ENCODE measurements around the gene IDS. TPM values are rescaled to one million over a fixed set of nuclear protein-coding genes. Genes with fewer than 3 reads are reported as not detected.
A peak's percentile ranks its signal among the peaks of the same experiment; 100 is the strongest.
"Not testable (repeated sequence)": the region's sequence is repeated elsewhere in the genome, so short reads cannot be mapped to it uniquely, and the experiment has no call there.

IDS gene
- polyA plus RNA-seq, 1 donor = 27.2 TPM

DNA sequence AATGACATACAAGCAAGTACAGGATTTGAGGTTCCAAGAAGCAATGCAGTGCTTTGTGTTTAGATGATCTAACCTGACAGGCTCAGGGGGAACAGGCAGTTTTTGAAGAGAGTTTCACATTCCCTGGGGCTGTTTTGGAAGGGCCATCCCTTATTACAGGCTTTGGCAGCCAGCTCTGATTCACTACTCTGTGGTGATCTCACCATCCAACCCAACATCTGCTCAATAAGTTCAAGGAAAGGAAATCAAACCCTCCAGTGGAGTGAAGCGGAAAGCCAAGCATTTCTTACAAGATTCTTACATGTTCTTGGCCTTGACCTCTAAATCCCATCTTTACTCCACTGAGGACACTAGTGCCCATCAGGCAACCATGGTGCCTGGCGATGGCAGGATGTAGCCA, 7.5 kb downstream of the IDS start:
- DNase-seq (ENCODE audit: low read depth) = no peak

GRCh38 chrX:149497054-149497453, 8.1 kb downstream of the IDS start:
- DNase-seq (ENCODE audit: low read depth) = no peak

GRCh38 chrX:149495573-149496071, 9.5 kb downstream of the IDS start:
- DNase-seq (ENCODE audit: low read depth) = no peak

DNA sequence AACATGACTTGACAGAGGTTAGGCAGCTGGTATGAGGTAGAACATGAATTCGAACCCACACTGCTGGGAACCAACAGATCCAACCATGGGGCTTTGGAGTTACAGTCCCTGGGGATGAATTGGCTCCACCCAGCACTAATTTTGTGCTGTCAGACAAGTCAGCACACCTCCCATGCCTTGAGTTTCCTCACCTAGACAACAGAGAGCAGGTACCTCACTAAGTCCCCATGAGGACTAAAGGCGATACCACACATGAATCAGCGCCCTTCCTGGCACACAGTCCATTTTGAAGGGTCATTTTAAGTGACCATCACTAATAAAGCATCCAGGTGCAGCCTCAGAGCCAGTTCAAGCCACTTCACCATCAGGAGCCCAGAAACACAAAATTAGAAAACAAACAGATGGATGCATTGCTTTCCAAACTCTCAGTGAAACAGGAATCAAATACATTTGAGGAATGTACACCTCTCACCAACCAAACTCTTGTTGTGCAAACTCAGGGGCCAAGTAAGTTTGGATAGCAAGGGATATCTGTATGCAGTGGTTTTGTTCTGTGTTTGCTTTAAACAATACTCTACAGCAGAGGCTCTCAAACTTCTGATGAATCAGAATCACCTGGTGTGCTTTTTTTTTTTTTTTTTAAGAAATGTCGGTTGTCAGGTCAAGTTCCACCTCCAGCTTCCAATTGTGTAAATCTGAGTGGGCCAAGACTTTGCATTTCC, 10.1 kb downstream of the IDS start:
- no peak for DNase-seq (ENCODE audit: low read depth)

DNA sequence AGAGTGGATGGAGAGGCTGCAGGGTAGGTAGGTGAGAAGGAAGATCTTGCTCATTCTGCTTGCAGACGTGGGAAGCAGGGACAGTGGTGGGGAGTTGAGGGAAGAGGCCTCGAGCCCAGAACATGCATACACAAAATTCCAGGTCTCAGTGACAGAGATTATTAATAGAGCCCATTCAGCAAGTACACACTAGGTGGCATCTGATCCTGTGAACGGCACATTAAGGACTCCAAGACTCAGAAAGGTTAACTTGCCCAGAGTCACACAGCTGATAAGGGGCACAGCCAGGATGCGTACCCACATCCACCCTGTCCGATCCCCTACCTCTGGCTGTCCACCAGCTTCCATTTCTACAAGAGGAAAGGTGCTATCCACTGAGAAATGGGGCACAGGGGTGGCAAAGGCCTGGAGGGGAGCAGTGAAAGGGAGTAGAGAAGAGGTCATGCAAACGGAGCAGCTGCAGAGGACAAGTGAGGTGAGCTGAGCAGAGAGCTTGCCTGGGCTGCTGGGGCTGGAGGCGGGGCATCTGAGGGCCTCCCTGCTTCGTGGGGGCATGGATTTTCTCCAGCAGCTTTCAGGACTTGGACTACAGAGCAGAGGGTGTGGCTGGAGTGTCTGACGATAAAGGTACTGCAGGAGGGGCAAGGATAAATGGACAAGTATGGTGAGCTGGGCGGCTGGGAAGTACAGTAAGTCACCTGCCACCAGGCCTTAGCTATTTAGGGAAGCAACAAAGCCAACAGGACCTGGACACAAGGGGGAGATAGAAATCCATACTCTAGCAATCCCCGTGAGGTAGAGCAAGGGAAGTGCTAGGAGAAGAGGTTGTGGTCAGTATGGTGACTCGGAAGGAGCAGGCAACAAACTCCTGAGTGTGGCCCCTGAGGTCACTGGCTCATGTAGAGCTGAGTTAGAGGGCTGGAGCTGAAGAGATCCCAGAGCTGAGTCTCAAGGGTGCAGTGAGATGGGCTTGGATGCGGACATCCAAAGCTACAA, 11.2 kb downstream of the IDS start:
- DNase-seq (ENCODE audit: low read depth) = no peak

DNA sequence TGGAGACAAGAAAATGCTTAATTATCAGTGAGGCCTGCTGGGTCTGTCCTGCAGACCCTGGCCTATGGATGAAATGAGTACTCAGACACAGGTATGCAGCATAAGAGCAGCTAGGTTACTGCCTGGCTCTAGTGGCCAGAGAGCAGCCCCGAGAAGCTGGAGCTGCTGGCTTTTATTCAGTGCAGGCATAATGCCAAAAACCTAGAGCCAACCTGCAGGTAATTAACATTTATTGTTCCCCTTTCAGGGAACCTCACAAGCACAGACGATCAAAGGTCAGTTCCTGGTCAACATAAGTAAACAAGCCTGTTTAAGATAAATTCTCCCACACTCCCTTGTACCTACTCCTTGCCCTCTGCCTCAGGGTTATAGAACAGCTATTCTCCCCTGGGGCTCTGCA, 13.3 kb downstream of the IDS start:
- no peak for DNase-seq (ENCODE audit: low read depth)

DNA sequence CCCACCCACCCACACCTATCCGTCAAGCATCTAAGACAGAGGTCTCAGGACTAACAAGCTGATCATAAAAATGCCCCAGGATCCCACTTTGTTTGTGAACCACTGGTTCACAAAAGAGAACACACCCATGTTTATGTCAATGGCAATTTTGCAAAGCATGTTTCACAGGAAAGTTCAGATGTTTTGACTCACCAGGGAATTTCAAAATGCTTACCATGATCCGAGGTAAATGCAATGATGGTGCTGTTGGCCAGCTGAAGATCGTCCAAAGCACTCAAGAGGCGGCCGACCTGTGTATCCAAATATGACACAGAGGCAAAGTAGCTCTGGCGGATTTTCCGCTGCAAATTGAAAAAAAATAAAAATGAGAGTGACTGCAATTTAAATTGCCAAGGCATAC, 15.0 kb downstream of the IDS start:
- no peak for DNase-seq (ENCODE audit: low read depth)

GRCh38 chrX:149488411-149489052, 16.6 kb downstream of the IDS start:
- not testable (repeated sequence) for DNase-seq (ENCODE audit: low read depth)

GRCh38 chrX:149488008-149488407, 17.1 kb downstream of the IDS start:
- DNase-seq (ENCODE audit: low read depth) = not testable (repeated sequence)

- DNase-seq (ENCODE audit: low read depth) = no peak
These were observed 17.8 kb downstream of the IDS start for GRCh38 chrX:149487292-149487691.

- no peak for DNase-seq (ENCODE audit: low read depth)
These were observed 28.6 kb downstream of the IDS start for GRCh38 chrX:149476513-149476912.

DNA sequence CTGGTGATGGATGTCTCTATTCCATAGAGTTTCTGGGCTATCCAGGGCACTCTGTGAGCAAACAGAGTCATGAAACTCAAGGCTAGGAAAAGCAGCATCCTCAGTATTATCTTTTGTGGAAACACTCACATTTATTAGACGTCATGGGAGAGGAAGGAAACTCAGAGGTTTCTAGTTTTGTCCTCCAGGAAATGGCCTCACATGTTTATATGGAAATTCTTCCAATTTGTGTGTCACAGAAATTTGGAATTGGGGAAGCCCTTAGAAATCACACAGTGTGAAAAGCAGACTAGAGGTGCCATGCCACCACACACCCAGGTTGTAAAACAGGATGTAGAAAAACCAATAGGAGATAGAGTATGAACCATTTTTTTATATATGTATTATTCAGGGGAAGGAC, 31.1 kb downstream of the IDS start:
- DNase-seq (ENCODE audit: low read depth) = no peak

- DNase-seq (ENCODE audit: low read depth) = no peak
These were observed 32.0 kb downstream of the IDS start for GRCh38 chrX:149473092-149473491.

DNA sequence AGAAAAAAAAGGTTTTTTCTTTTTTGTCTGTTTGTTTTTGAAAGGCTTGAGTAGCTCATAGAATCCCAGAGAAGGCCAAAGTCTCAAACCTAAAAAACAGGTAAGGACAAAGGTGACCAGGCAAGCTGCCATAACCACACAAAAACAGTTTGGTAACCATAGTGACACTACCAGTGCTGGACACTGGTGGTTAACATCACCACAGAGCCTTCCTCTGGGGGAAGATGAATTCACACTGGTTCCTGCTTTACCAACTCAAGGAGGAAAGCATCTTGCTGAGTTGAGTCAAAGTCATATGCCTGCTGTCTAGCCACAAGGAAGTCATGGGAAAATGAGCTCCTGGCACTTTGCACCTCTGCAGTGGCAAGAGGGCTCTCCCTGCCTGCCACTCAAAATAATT, 32.5 kb downstream of the IDS start:
- DNase-seq (ENCODE audit: low read depth) = no peak

DNA sequence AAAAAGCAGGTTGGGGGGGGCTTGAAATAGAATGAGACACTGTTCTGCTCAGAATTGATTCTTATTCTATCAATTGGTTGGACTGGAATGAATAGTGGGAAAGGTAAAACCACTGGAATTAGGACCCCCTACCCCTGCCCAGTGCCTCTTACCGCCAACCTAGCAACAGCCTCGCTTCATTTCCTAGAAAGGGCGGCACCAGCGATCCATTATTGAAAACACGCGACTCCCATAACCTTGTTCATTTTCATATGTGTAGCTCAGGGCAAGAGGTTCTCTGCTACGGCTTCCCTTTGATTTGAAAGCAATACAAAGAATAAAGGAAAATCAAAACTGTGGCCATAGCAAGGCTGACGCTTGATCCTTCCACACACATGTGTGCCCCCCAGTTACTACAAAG, 33.7 kb downstream of the IDS start:
- DNase-seq (ENCODE audit: low read depth) = no peak

DNA sequence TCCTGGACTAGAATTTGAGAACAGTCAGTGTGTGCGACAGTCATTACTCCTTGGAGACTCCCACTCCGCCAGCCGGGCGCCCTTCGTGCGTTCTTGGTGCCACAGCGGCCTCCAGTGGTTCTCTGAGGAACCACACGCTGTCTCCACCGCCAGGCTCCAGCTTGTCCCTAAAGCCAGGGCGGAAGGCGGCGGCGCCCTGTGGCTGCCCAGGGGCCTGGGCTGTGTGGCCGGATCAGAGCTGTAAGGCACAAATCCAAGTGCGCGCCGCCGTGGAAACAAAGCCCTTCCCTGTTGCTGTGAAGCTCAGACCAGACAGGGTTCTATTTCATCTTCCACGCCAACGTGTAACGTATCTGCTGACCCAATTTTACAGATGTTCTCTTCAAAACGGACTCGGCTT, 34.2 kb downstream of the IDS start:
- DNase-seq (ENCODE audit: low read depth) = peak; percentile 20

- DNase-seq (ENCODE audit: low read depth) = no peak
These were observed 35.7 kb downstream of the IDS start for GRCh38 chrX:149469406-149469805.

- DNase-seq (ENCODE audit: low read depth) = no peak
These were observed 37.2 kb downstream of the IDS start for GRCh38 chrX:149467920-149468319.

DNA sequence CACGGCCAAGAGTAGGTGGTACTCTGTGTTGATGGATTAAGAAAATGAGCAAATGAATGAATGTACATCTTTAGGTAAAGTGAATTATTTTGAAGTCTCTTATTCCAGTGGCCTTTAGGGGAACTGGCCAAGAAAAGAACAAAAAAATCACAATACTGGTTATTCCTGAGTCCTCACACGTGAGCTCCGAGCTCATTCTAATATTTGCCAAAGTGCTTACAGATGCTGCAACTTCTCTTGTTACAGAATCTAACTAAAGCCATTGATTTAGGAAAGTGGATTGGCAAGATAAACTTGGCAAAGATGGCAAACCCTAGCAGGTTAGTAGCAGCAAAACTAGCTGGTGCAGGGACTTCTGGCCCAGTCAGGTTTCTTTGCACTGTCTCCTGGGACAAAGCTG, 37.6 kb downstream of the IDS start:
- no peak for DNase-seq (ENCODE audit: low read depth)

DNA sequence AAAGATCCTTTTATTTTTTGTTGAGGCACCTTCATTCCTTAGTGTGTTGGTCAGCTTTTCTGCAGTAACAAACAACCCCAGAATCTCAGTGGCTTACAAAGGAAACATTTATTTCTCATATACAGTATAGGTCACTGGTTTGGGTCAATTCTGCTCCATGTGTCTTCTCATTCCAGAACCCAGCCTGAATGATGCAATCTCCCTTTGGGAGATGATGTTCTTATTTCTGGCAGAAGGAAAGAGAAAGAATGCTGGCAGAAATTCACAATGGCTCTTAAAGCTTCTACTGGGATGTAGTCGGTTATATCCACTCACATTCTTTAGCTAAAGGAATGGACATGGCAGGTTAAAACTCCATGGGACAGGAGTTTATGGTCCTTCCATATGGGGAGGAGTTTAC, 42.3 kb downstream of the IDS start:
- no peak for DNase-seq (ENCODE audit: low read depth)

DNA sequence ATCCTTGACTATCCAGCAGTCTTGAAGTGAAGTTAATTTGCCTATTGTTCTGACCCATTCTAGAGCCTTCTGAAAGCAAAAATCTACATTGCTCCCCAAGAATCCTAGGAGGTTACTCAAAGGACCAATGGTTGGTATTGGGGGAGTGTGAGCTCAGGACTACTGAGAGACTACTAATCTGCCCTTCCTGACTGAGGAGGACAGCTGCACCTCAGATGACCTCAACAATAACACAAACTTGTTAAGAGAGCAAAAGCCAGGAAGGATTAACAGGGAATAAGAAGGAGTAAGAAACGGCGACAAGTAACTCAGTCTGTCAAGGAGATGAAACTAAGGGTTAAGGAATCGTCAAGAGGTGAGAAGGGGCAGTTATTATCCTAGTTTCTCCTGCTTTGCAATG, 43.4 kb downstream of the IDS start:
- DNase-seq (ENCODE audit: low read depth) = no peak

GRCh38 chrX:149458586-149458985, 46.5 kb downstream of the IDS start:
- no peak for DNase-seq (ENCODE audit: low read depth)

All from forelimb muscle (tissue), 1 donor.